Measurements from ENCODE around the gene CDHR3. TPM values are rescaled to one million over a fixed set of nuclear protein-coding genes. Genes with fewer than 3 reads are reported as not detected.
A peak's percentile ranks its signal among the peaks of the same experiment; 100 is the strongest.

CDHR3 gene
- polyA plus RNA-seq, 3 donors, result 0.16 TPM; not detected in 2

DNA sequence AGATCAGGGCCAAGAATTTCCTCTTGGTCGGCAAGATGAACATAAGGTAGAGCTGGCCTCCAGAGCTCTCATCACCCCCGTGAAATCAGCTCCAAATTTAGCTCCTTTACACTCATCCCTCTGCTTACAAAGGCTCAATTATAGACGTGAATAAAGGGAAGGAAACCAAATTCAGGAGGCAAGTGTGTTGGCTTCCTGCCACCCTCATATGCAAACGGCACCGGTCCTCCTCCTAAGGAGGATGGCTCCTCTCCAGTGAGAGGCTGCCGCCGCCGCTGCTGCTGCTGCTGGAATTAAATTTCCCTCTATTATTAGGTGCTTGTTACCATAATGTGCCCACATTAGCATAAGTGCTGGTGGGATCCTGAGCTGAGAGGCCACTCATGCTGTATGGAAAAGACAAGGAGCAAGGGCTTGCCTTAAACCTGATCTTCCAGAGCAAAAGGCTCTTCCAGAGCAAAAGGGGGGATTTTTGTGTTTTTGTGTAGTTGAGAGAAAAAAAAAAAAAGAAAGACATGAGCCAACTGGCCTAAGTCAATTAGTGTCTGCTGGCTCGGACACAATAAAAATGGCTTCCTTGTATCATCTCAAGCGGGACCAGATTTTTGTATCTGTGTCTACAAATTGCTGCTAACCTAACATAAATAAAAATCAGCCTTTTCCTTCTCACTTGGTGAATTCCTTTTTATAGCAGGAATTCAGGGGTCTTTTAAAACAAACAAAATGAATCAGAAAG is 68.4 kb downstream of the CDHR3 start:
- no peak overlapping the region for H3K4me2 ChIP-seq (replicated peaks; ENCODE audit: extremely low read depth, low read length, poor library complexity, severe bottlenecking)
- H3K27ac ChIP-seq (ENCODE audit: low read depth in 1 of 2, low read length in 2 of 2), result no peak overlapping the region
- H3K4me1 ChIP-seq (ENCODE audit: control insufficient read depth in 1 of 2, insufficient read depth in 2 of 2, low read length in 2 of 2), result peaks cover 5 to 7% of the 10 kb centered on the region in 2 donors
- peaks cover 12 to 14% of the 10 kb centered on the region in 2 donors for H3K27me3 ChIP-seq (ENCODE audit: control insufficient read depth in 2 of 2, insufficient read depth in 2 of 2, low read length in 2 of 2)
- H3K4me3 Mint-ChIP-seq, result peak overlapping the region in 1 of 2 donors; percentile 39
- H3K79me2 ChIP-seq (ENCODE audit: insufficient read depth, low read length), result no peaks in the 10 kb centered on the region
- no peak for DNase-seq
- WGBS (ENCODE audit: insufficient coverage), result 83% methylated on average over 2 of the region's 10 CpGs
- H3K4me1 Mint-ChIP-seq, result peaks cover 12% of the 10 kb centered on the region
- no peaks in the 10 kb centered on the region for H3K9me3 ChIP-seq (replicated peaks in 1 of 2; ENCODE audit: control insufficient read depth in 1 of 2, insufficient read depth in 1 of 2, low read length in 2 of 2)
- no peak overlapping the region for H3K9ac ChIP-seq (ENCODE audit: insufficient read depth, low read length, poor library complexity, severe bottlenecking)
- no peaks in the 10 kb centered on the region for H3K36me3 Mint-ChIP-seq
- no peak overlapping the region for H3K4me3 ChIP-seq (replicated peaks in 1 of 3; ENCODE audit: low read depth in 2 of 3, low read length in 3 of 3)
- no peak for TF ChIP-seq CTCF (IDR thresholded peaks at IDR 0.05)
- no peak overlapping the region for H2AFZ ChIP-seq (ENCODE audit: insufficient read depth, low read depth, low read length, poor library complexity, severe bottlenecking)
- H3K27me3 Mint-ChIP-seq (ENCODE audit: low read depth in 3 of 3), result peaks cover 19 to 44% (median 31%) of the 10 kb centered on the region in 3 donors
- peaks cover 0 to 2% (median 0%) of the 10 kb centered on the region in 7 donors for H3K9me3 Mint-ChIP-seq
- intact Hi-C loops (cut with micrococcal nuclease), result no loop called here
- no peaks in the 10 kb centered on the region for H4K20me1 ChIP-seq (ENCODE audit: insufficient read depth, low read length)
- H3K36me3 ChIP-seq (replicated peaks in 1 of 2; ENCODE audit: control insufficient read depth in 1 of 2, insufficient read depth in 2 of 2, low read length in 2 of 2), result no peaks in the 10 kb centered on the region
- H3K27ac Mint-ChIP-seq, result no peak overlapping the region

DNA sequence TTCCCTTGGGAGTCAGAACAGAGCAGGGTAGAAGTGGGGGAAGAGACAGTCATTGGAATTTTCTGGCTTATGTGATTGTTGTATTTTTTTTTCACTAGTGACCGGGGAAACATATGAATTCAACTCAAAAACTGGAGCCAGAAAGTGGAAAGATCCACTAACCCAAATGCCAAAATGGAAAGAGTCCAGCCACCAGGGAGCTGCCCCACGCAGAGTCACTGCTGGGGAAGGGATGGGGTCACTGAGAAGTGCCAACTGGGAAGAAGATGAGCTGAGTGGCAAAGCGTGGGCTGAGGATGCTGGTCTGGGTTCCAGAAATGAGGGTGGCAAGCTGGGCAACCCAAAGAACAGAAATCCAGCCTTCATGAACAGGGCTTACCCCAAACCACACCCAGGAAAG is 69.2 kb downstream of the CDHR3 start:
- H3K27ac Mint-ChIP-seq, result no peak overlapping the region
- H3K4me1 Mint-ChIP-seq, result peaks cover 12% of the 10 kb centered on the region
- peaks cover 0 to 2% (median 0%) of the 10 kb centered on the region in 7 donors for H3K9me3 Mint-ChIP-seq
- H3K4me3 Mint-ChIP-seq, result no peak overlapping the region
- no peak overlapping the region for H2AFZ ChIP-seq (ENCODE audit: insufficient read depth, low read depth, low read length, poor library complexity, severe bottlenecking)
- no peaks in the 10 kb centered on the region for H3K79me2 ChIP-seq (ENCODE audit: insufficient read depth, low read length)
- H3K36me3 ChIP-seq (replicated peaks in 1 of 2; ENCODE audit: control insufficient read depth in 1 of 2, insufficient read depth in 2 of 2, low read length in 2 of 2), result no peaks in the 10 kb centered on the region
- H3K4me2 ChIP-seq (replicated peaks; ENCODE audit: extremely low read depth, low read length, poor library complexity, severe bottlenecking), result no peak overlapping the region
- H4K20me1 ChIP-seq (ENCODE audit: insufficient read depth, low read length), result no peaks in the 10 kb centered on the region
- peaks cover 5 to 7% of the 10 kb centered on the region in 2 donors for H3K4me1 ChIP-seq (ENCODE audit: control insufficient read depth in 1 of 2, insufficient read depth in 2 of 2, low read length in 2 of 2)
- intact Hi-C loops (cut with micrococcal nuclease), result no loop called here
- no peak overlapping the region for H3K4me3 ChIP-seq (replicated peaks in 1 of 3; ENCODE audit: low read depth in 2 of 3, low read length in 3 of 3)
- no peaks in the 10 kb centered on the region for H3K9me3 ChIP-seq (replicated peaks in 1 of 2; ENCODE audit: control insufficient read depth in 1 of 2, insufficient read depth in 1 of 2, low read length in 2 of 2)
- WGBS (ENCODE audit: insufficient coverage), result 93% methylated on average over 2 of the region's 3 CpGs
- no peak for DNase-seq
- no peak for TF ChIP-seq CTCF (IDR thresholded peaks at IDR 0.05)
- peaks cover 12 to 14% of the 10 kb centered on the region in 2 donors for H3K27me3 ChIP-seq (ENCODE audit: control insufficient read depth in 2 of 2, insufficient read depth in 2 of 2, low read length in 2 of 2)
- no peaks in the 10 kb centered on the region for H3K36me3 Mint-ChIP-seq
- no peak overlapping the region for H3K9ac ChIP-seq (ENCODE audit: insufficient read depth, low read length, poor library complexity, severe bottlenecking)
- no peak overlapping the region for H3K27ac ChIP-seq (ENCODE audit: low read depth in 1 of 2, low read length in 2 of 2)
- peaks cover 19 to 37% (median 26%) of the 10 kb centered on the region in 3 donors for H3K27me3 Mint-ChIP-seq (ENCODE audit: low read depth in 3 of 3)

All from CD14-positive monocyte (primary cell).